HepG2 (cell line): ENCODE measurements around the gene UNC5A. TPM values are rescaled to one million over a fixed set of nuclear protein-coding genes. Genes with fewer than 3 reads are reported as not detected.

Experiments used
- ATAC-seq: fragments of 200-7000 bp; cut with Tn5 transposase; 3 replicates; pipeline ENCODE4 v1.9.1; 2020; ENCODE audit warnings: mild to moderate bottlenecking, moderate library complexity
- BruUV-seq: library from RNA; stranded (reverse); fragments of 400-500 nt; replicated peaks from 2 replicates; lab custom pipeline; 2021; lab: Mats Ljungman, UMichigan
- CTCF ChIA-PET: fragments of 300-600 bp; formaldehyde crosslinking; extraction: SDS; loops from one replicate; lab custom pipeline; 2021; ENCODE audit warnings: low total read pairs, inconsistent platforms, low intra/inter-chr PET ratio; lab: Yijun Ruan, JAX
- POLR2A ChIA-PET: fragments of 350-600 bp; sonication (Branson Sonifier 250); formaldehyde crosslinking; loops from one replicate; lab custom pipeline; 2020; ENCODE audit warnings: antibody characterized with exemption, inconsistent platforms; lab: Yijun Ruan, JAX
- DNase-seq: peaks from one replicate; pipeline ENCODE4 v3.0.0-alpha.2; 2015; ENCODE audit warnings: low spot score
- FAIRE-seq: peaks from 3 replicates; lab custom pipeline; 2011; peaks lifted over from hg19 to GRCh38; lab: Jason Lieb, UNC
- H2AFZ ChIP-seq: one replicate; pipeline ENCODE4 v1.6.1; 2011; ENCODE audit warnings: low read length, inconsistent platforms
- H3K27ac ChIP-seq: fragments of 300-600 bp; 3 replicates; pipeline ENCODE4 v1.8.0; 2011; ENCODE audit warnings: mixed run types, mild to moderate bottlenecking, mixed read lengths, low read length, inconsistent platforms; ENCODE audit not compliant: insufficient read depth; ENCODE audit errors: extremely low read length
- H3K27me3 ChIP-seq, 2 experiments: fragments of 200-600 bp in 1 of 2; 2 replicates in 1 of 2; 3 replicates in 1 of 2; pipeline versions ENCODE4 v1.6.0 to v1.8.0; 2011; ENCODE audit warnings: low read length in 2 of 2, mild to moderate bottlenecking in 2 of 2, moderate library complexity in 2 of 2, inconsistent platforms in 1 of 2; ENCODE audit not compliant: insufficient read depth in 2 of 2, control insufficient read depth in 1 of 2
- H3K36me3 ChIP-seq, 2 experiments: fragments of 200-600 bp in 1 of 2; replicated peaks in 1 of 2; 2 replicates in 1 of 2; 3 replicates in 1 of 2; pipeline versions ENCODE4 v1.5.1 to v1.8.0; 2011; ENCODE audit warnings: low read length in 2 of 2, inconsistent platforms in 1 of 2; ENCODE audit not compliant: insufficient read depth in 2 of 2, control insufficient read depth in 1 of 2
- H3K4me1 ChIP-seq: 2 replicates; pipeline ENCODE4 v1.5.1; 2012; ENCODE audit warnings: low read length, inconsistent platforms; ENCODE audit not compliant: insufficient read depth
- H3K4me2 ChIP-seq: 2 replicates; pipeline ENCODE4 v1.6.0; 2011; ENCODE audit warnings: low read depth, low read length, inconsistent platforms
- H3K4me3 ChIP-seq, 3 experiments: fragments of 200-600 bp in 1 of 3; sonication (generic), shearing (Covaris generic) in 1 of 3; replicated peaks in 1 of 3; 2 replicates each; pipeline ENCODE4 v1.5.1; 2011 to 2016; ENCODE audit warnings: low read length in 3 of 3, inconsistent platforms in 2 of 3, low read depth in 2 of 3, mild to moderate bottlenecking in 2 of 3, control low read depth in 1 of 3, mixed read lengths in 1 of 3; ENCODE audit not compliant: insufficient read depth in 1 of 3
- H3K79me2 ChIP-seq: one replicate; pipeline ENCODE4 v1.6.1; 2011; ENCODE audit warnings: low read length, inconsistent platforms; ENCODE audit not compliant: insufficient read depth
- H3K9ac ChIP-seq: 2 replicates; pipeline ENCODE4 v1.6.0; 2011; ENCODE audit warnings: mild to moderate bottlenecking, low read depth, low read length, inconsistent platforms; ENCODE audit not compliant: insufficient read depth
- H3K9me3 ChIP-seq: 2 replicates; pipeline ENCODE4 v1.5.1; 2012; ENCODE audit warnings: mild to moderate bottlenecking, low read length
- H4K20me1 ChIP-seq: 2 replicates; pipeline ENCODE4 v1.6.0; 2011; ENCODE audit warnings: inconsistent platforms, mild to moderate bottlenecking, low read length, moderate library complexity; ENCODE audit not compliant: insufficient read depth
- CEBPZ ChIP-seq: IDR thresholded peaks from 2 replicates; pipeline ENCODE4 v1.6.1; 2012; ENCODE audit warnings: low read length, improper control_type of control experiment
- FOSL2 ChIP-seq: sonication (generic); formaldehyde crosslinking; IDR thresholded peaks from 2 replicates; pipeline ENCODE4 v1.4.0; 2020; ENCODE audit warnings: missing genetic modification reagents
- PHF8 ChIP-seq: sonication (generic); formaldehyde crosslinking; IDR thresholded peaks from 2 replicates; pipeline ENCODE4 v1.5.0; 2020; ENCODE audit warnings: missing genetic modification reagents
- ZNF460 ChIP-seq: sonication (generic); formaldehyde crosslinking; IDR thresholded peaks from 2 replicates; pipeline ENCODE4 v1.5.1; 2020; ENCODE audit warnings: missing genetic modification reagents, mild to moderate bottlenecking, borderline replicate concordance
- ZNF687 ChIP-seq: sonication (generic); formaldehyde crosslinking; IDR thresholded peaks from 2 replicates; pipeline ENCODE4 v1.5.1; 2020; ENCODE audit warnings: mild to moderate bottlenecking, missing genetic modification reagents, moderate library complexity
- ZNF790 ChIP-seq: sonication (generic); formaldehyde crosslinking; IDR thresholded peaks from 2 replicates; pipeline ENCODE4 v1.8.0; 2022; ENCODE audit warnings: missing genetic modification reagents, mild to moderate bottlenecking, borderline replicate concordance
- WGBS: methylation state at CpG from one replicate; pipeline ENCODE4 v1.1.6; 2017; ENCODE audit warnings: low lambda C conversion rate; 5-methylcytosine and 5-hydroxymethylcytosine counted together
- in situ Hi-C: cut with HindIII; loops from 2 replicates; pipeline ENCODE4 v1.10.0; 2017; ENCODE audit warnings: low pct_unique_long_range_greater_than_20kb; ENCODE audit not compliant: extremely low pct_ligation_motif_present
- intact Hi-C: fragments of 100-400 bp; cut with micrococcal nuclease; formaldehyde crosslinking; loops from one replicate; pipeline ENCODE4 v1.10.0; 2022; ENCODE audit not compliant: unreplicated experiment
- polyA plus RNA-seq, 8 experiments: library from polyadenylated mRNA; depleted of rRNA in 3 of 8; stranded (reverse) in 7 of 8; unstranded in 1 of 8; fragments of >200 nt; fragmentation: Illumina TruSeq in 4 of 8; extraction: Trizol in 4 of 8; gene quantifications; 2 replicates each; pipeline versions ENCODE4 v1.2.1 to v1.2.3, GENCODE V29; 2011 to 2016; ENCODE audit warnings: low read depth in 4 of 8, missing spikeins in 1 of 8, mixed read lengths in 1 of 8; ENCODE audit not compliant: insufficient read depth in 1 of 8
- total RNA-seq, 5 experiments: library from RNA; depleted of rRNA; stranded (reverse); fragments of >200 nt; fragmentation: Illumina TruSeq; extraction: Trizol; gene quantifications; 2 replicates each; pipeline ENCODE4 v1.2.3, GENCODE V29; 2016; ENCODE audit warnings: low read depth in 1 of 5

The UNC5A gene
- total and polyA plus RNA-seq, 2 of the 13 experiments (the other 11 are each of a cell fraction or from before 2014, with no cell fraction given) = not detected

- no peak for TF ChIP-seq PHF8
- TF ChIP-seq FOSL2 (CRISPR knock-in tag) = no peak
- TF ChIP-seq ZNF790 (CRISPR knock-in tag) = no peak
- no peak for TF ChIP-seq CEBPZ
- TF ChIP-seq, all 625 proteins: peak for 0
These were observed 68.7 kb downstream of the UNC5A start (continued) for GRCh38 chr5:176878906-176879662.

GRCh38 chr5:176879663-176880361 is 69.5 kb downstream of the UNC5A start:
- BruUV-seq = no TSS peak
- Histone ChIP-seq H2AFZ (no peak overlapping the region), H3K9me3 (no peaks in the 10 kb centered on the region), H3K4me3 (no peak overlapping the region), H3K27ac (no peak overlapping the region), H3K4me2 (no peak overlapping the region; the same call in 1 of the 2 replicates), H3K9ac (no peak overlapping the region), H3K27me3 (peaks cover 28 to 91% of the 10 kb centered on the region in 2 experiments), H3K4me1 (peaks cover 8% of the 10 kb centered on the region; the same call in 1 of the 2 replicates), H3K36me3 (no peaks in the 10 kb centered on the region), H4K20me1 (no peaks in the 10 kb centered on the region), H3K79me2 (no peaks in the 10 kb centered on the region)
- WGBS = 62% methylated on average over 3 of the region's 23 CpGs
- FAIRE-seq (no peak), DNase-seq (no peak), ATAC-seq (peak; percentile 20)
- TF ChIP-seq ZNF460 (CRISPR knock-in tag) (no peak), ZNF687 (CRISPR knock-in tag) (peak; percentile 25; the same call in 1 of the 2 replicates)
- in situ Hi-C loops = no loop called here
- ChIA-PET CTCF (no interaction called here), POLR2A (no interaction called here)
- intact Hi-C loops = no loop called here
